Ovary (tissue), 9 donors: ENCODE measurements around the gene AFF1. TPM values are rescaled to one million over a fixed set of nuclear protein-coding genes. Genes with fewer than 3 reads are reported as not detected.

ENCODE experiments used
- DNase-seq, 5 donors: peaks; one replicate each; pipeline ENCODE4 v3.0.0-alpha.2; 2019 to 2020
- H3K27ac ChIP-seq, 2 donors: fragments of 200-600 bp; one replicate each; pipeline versions ENCODE4 v1.5.1 to v1.8.0; 2019 to 2022
- H3K27me3 ChIP-seq: fragments of 200-600 bp; one replicate; pipeline ENCODE4 v1.8.0; 2022
- H3K36me3 ChIP-seq: fragments of 200-600 bp; sonication (generic); one replicate; pipeline ENCODE4 v1.5.1; 2019
- H3K4me1 ChIP-seq: one replicate; pipeline ENCODE4 v1.8.1; 2013; ENCODE audit warnings: mild to moderate bottlenecking, moderate library complexity; ENCODE audit not compliant: insufficient read depth
- H3K4me3 ChIP-seq: fragments of 200-600 bp; sonication (generic); one replicate; pipeline ENCODE4 v1.5.1; 2017
- H3K9me3 ChIP-seq, 2 donors: fragments of 200-600 bp in 1 of 2; sonication (generic) in 1 of 2; one replicate each; pipeline versions ENCODE4 v1.5.1 to v1.8.1; 2013 to 2019; ENCODE audit warnings: mild to moderate bottlenecking in 1 of 2, moderate library complexity in 1 of 2
- CTCF ChIP-seq, 3 donors: fragments of 450-650 bp in 2 of 3; fragments of 200-600 bp in 1 of 3; IDR thresholded peaks; one replicate each; pipeline versions ENCODE4 v1.5.1 to v1.8.0; 2016 to 2022; ENCODE audit warnings: antibody characterized with exemption in 3 of 3, mild to moderate bottlenecking in 1 of 3
- EP300 ChIP-seq: sonication (generic); formaldehyde crosslinking; IDR thresholded peaks from one replicate; pipeline ENCODE4 v1.6.1; 2017; ENCODE audit warnings: antibody characterized with exemption
- POLR2A ChIP-seq: fragments of 450-650 bp; IDR thresholded peaks from one replicate; pipeline ENCODE4 v1.6.1; 2017; ENCODE audit warnings: antibody characterized with exemption, mild to moderate bottlenecking, moderate library complexity
- WGBS, 3 donors: extraction: QIAGEN DNeasy Blood & Tissue Kit in 1 of 3; methylation state at CpG; one replicate each; pipeline versions ENCODE4 v1.1.5 to v1.1.7; 2013 to 2017; 5-methylcytosine and 5-hydroxymethylcytosine counted together
- intact Hi-C, 4 donors: fragments of 100-400 bp; cut with DNase I; formaldehyde crosslinking; loops; one replicate each; pipeline versions ENCODE4 v1.11.0 to v1.15.1; 2022 to 2023
- polyA plus RNA-seq, 2 donors: library from polyadenylated mRNA; stranded (reverse); fragments of 200-250 nt in 1 of 2; fragments of 350-450 nt in 1 of 2; fragmentation: Illumina TruSeq in 1 of 2; extraction: RNeasy Lipid Tissue Mini Kit (QIAGEN cat#74804) in 1 of 2; gene quantifications; one replicate each; pipeline ENCODE4 v1.2.3, GENCODE V29; 2013 to 2014
- total RNA-seq, 7 donors: library from RNA; depleted of rRNA in 2 of 7; stranded (reverse); fragments of >200 nt in 2 of 7; fragmentation: NEBNext Ultra II Directional in 3 of 7; extraction: Animal tissue kit (Norgen Biotek cat#: 25700) in 3 of 7; gene quantifications; one replicate each; pipeline versions ENCODE4 v1.1.0 to v1.2.4, GENCODE V29; 2016 to 2023
- donor health status: DM: no; HTN: no; CAD: no; lungs with moderate emphysema.
- donor health status: DM: no; HTN: no; CAD: no.
- donor health status: Bipolar disorder and iron deficiency.
- donor health status: DM: yes; HTN: yes; CAD: no.
- donor health status: DM: no; HTN: no; CAD: no.
- donor health status: DM: yes; HTN: yes; CAD: no.

AFF1 gene
- total and polyA plus RNA-seq, 9 donors = 26.0 to 107 (median 76.7) TPM

DNA sequence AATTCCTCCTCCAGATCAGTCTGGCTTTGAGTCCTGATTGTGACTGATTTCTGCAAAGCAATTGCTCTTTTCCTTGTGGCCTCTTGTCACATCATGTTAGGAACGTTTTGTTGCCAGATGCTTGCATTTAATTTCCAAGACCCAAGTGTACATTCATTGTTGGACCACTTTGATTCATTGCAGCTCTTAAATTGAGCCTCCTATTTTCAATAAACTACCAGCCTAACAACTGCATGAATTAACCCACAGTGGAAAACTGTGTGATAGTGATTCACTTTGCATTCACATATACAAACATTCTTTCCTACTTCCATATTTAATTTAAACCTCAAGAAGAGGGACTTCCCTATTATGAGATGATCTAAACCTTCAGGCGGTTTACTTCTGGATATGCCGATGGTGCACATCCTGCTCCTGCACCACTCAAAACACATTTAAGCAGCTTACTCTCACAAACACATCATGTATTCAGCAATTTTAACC lies 118.4 kb downstream of the AFF1 start:
- no peaks in the 10 kb centered on the region for H3K9me3 ChIP-seq
- DNase-seq = no peak
- intact Hi-C loops = loop anchor here in 2 of 4 donors (2.0 to 10.0 kb wide), 2 partner anchors 48 to 358 kb away; no protein-coding TSS in a partner anchor
- peaks cover 38% of the 10 kb centered on the region for H3K4me1 ChIP-seq
- peak overlapping the region in 1 of 2 donors; percentile 74 for H3K27ac ChIP-seq
- no peaks in the 10 kb centered on the region for H3K27me3 ChIP-seq
- WGBS, 3 donors = 77 to 83% (median 81%) methylated on average over 3 of the region's 3 CpGs
- TF ChIP-seq CTCF (IDR thresholded peaks at IDR 0.05) (no peak), POLR2A (no peak), EP300 (no peak)
- H3K36me3 ChIP-seq = no peaks in the 10 kb centered on the region
- H3K4me3 ChIP-seq = no peak overlapping the region

DNA sequence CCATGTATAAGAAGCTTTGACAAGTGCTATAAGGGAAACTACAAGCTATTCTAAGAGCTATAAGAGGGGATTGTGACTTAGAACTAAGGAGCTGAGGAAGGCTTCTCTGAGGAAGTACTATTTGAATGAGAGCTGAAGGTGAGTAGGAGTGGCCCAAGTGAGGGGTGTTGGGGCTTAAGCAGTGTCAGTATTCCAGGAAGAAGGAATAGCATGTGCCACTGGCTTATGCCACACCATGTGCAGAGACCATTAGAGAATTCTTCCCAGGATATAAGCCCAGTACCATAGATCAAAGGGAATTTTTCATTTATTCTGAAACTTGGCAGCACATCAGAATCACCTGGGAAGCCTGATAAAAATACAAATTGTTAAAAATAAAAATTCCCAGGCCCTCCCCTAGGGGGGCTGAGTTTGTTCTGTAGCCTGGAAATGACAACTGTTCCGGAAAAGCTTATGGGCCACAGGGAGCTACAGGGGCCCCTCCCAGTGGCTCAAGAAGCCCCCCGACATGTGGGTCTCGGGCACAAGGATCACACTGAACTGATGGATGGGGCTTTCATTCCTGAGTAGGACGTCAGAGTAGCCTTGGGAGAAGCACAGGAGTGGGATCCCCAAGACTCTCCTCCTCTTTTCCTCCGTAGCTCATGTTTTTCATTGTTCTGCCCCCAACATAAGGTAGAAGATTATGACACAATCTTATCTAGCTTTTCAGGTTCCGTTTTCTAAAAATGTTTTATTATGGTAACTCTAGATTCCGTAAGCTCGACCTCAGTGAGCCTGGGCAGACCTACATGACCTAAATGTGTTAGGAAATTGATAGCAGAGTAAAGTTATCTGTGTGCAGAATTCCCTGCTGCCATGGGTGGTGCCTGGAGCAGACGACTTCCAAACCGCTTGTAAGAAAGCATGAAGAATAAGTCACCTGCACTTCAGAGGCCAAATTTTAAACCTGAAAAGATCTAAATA lies 119.3 kb downstream of the AFF1 start:
- Histone ChIP-seq H3K4me1 (peaks cover 43% of the 10 kb centered on the region), H3K4me3 (no peak overlapping the region), H3K9me3 (no peaks in the 10 kb centered on the region), H3K27ac (peak overlapping the region; percentile 70 to 74), H3K27me3 (no peaks in the 10 kb centered on the region), H3K36me3 (no peaks in the 10 kb centered on the region)
- TF ChIP-seq CTCF (IDR thresholded peaks at IDR 0.05) (no peak), EP300 (no peak), POLR2A (no peak)
- intact Hi-C loops = loop anchor here in 2 of 4 donors (2.0 to 10.0 kb wide), 2 partner anchors 49 to 357 kb away; no protein-coding TSS in a partner anchor
- no peak for DNase-seq
- WGBS, 3 donors = 20 to 27% (median 26%) methylated on average over 10 of the region's 10 CpGs

GRCh38 chr4:87054900-87055299 lies 120.1 kb downstream of the AFF1 start:
- Histone ChIP-seq H3K4me1 (peaks cover 41% of the 10 kb centered on the region), H3K4me3 (no peak overlapping the region), H3K36me3 (no peaks in the 10 kb centered on the region), H3K27me3 (no peaks in the 10 kb centered on the region), H3K9me3 (no peaks in the 10 kb centered on the region), H3K27ac (peak overlapping the region in 1 of 2 donors; percentile 74)
- no peak for DNase-seq
- intact Hi-C loops = loop anchor here in 2 of 4 donors (10.0 kb wide), 1 partner anchor 50 kb away; no protein-coding TSS in a partner anchor
- TF ChIP-seq POLR2A (no peak), CTCF (IDR thresholded peaks at IDR 0.05) (peak in 1 of 3 donors; percentile 20)
- WGBS, 3 donors = 1 to 5% (median 4%) methylated on average over 3 of the region's 3 CpGs

DNA sequence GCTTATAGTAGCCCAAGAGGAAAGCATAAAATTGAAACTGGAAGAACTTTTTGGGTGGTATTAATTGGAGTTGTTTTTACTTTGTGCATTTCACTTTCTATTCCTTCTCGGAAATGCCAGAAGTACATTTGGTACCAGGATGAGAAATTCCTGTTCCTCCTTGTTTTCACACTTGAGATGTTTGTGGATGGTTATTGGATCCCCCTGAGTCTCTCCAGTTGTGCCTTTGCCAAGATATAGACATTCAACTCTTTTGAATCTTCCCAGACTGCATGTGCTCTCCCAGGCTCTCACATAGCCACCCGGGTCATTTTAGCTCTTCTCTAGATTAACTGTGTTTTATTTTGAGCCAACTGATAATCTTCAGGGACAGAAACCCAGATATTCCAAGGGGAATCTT lies 120.5 kb downstream of the AFF1 start:
- intact Hi-C loops = loop anchor here in 2 of 4 donors (10.0 kb wide), 1 partner anchor 51 kb away; no protein-coding TSS in a partner anchor
- no peaks in the 10 kb centered on the region for H3K36me3 ChIP-seq
- H3K27me3 ChIP-seq = no peaks in the 10 kb centered on the region
- peaks cover 41% of the 10 kb centered on the region for H3K4me1 ChIP-seq
- no peaks in the 10 kb centered on the region for H3K9me3 ChIP-seq
- peak overlapping the region in 1 of 2 donors; percentile 74 for H3K27ac ChIP-seq
- WGBS, 3 donors = 2 to 6% (median 4%) methylated on average over 2 of the region's 2 CpGs
- no peak for DNase-seq
- TF ChIP-seq POLR2A (no peak), EP300 (no peak), CTCF (IDR thresholded peaks at IDR 0.05) (no peak)
- no peak overlapping the region for H3K4me3 ChIP-seq
